ENCODE data around the gene GOLGA6L7. TPM values are rescaled to one million over a fixed set of nuclear protein-coding genes. Genes with fewer than 3 reads are reported as not detected.

GOLGA6L7 gene
- total and polyA plus RNA-seq, 9 of the 15 experiments (the other 6 are each of a cell fraction or from before 2014, with no cell fraction given): 0.11 to 0.14 (median 0.11) TPM; not detected in 6

- TF ChIP-seq TSHZ1 (CRISPR knock-in tag; IDR thresholded peaks at IDR 0.05): no peak
- no peak for TF ChIP-seq ARID3B (CRISPR knock-in tag; IDR thresholded peaks at IDR 0.05; ENCODE audit: borderline replicate concordance)
- TF ChIP-seq RERE (CRISPR knock-in tag; IDR thresholded peaks at IDR 0.05; ENCODE audit: borderline replicate concordance): no peak
- TF ChIP-seq FOXJ2 (tag; IDR thresholded peaks at IDR 0.05): no peak
- no peak for TF ChIP-seq PHTF2 (CRISPR knock-in tag; IDR thresholded peaks at IDR 0.05)
These were observed 27.1 kb upstream of the GOLGA6L7 start (continued) for GRCh38 chr15:28875461-28876000.

All from K562 (cell line).